ENCODE measurements around the gene PCBP1. TPM values are rescaled to one million over a fixed set of nuclear protein-coding genes. Genes with fewer than 3 reads are reported as not detected.
"Not testable (repeated sequence)": the region's sequence is repeated elsewhere in the genome, so short reads cannot be mapped to it uniquely, and the experiment has no call there.

Gene PCBP1
- total RNA-seq, 1 experiment from 2014 or later: 26.3 TPM

- no peak for DNase-seq (ENCODE audit: extremely low read depth, low read depth)
Observed at GRCh38 chr2:70095720-70096670, 8.7 kb downstream of the PCBP1 start.

GRCh38 chr2:70098032-70098431 is 10.8 kb downstream of the PCBP1 start:
- no peak for DNase-seq (ENCODE audit: extremely low read depth, low read depth)

- no peak for DNase-seq (ENCODE audit: extremely low read depth, low read depth)
Observed at GRCh38 chr2:70099270-70099669, 12.0 kb downstream of the PCBP1 start.

GRCh38 chr2:70101174-70101573 is 13.9 kb downstream of the PCBP1 start:
- DNase-seq (ENCODE audit: extremely low read depth, low read depth): no peak

- not testable (repeated sequence) for DNase-seq (ENCODE audit: extremely low read depth, low read depth)
Observed at GRCh38 chr2:70101686-70102085, 14.4 kb downstream of the PCBP1 start.

DNA sequence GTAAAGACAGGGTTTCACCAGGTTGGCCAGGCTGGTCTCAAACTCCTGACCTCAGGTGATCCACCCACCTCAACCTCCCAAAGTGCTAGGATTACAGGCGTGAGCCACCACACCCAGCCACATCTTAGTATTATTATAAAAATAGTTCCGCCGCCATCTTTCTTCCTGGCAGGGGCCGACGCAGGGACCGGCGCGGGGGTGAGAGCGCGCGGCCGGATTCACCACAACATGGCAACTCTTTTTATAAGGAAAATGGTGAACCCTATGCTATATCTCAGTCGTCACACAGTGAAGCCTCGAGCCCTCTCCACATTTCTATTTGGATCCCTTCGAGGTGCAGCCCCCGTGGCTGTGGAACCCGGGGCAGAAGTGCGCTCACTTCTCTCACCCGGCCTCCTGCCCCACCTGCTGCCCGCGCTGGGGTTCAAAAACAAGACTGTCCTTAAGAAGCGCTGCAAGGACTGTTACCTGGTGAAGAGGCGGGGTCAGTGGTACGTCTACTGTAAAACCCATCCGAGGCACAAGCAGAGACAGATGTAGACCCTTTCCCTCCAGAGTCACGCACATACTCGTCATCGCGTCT is 15.1 kb downstream of the PCBP1 start:
- DNase-seq (ENCODE audit: extremely low read depth, low read depth): not testable (repeated sequence)

- DNase-seq (ENCODE audit: extremely low read depth, low read depth): no peak
Observed at GRCh38 chr2:70103531-70104061, 16.3 kb downstream of the PCBP1 start.

- no peak for DNase-seq (ENCODE audit: extremely low read depth, low read depth)
Observed at GRCh38 chr2:70104231-70105111, 17.2 kb downstream of the PCBP1 start.

GRCh38 chr2:70106138-70106537 is 18.9 kb downstream of the PCBP1 start:
- not testable (repeated sequence) for DNase-seq (ENCODE audit: extremely low read depth, low read depth)

- DNase-seq (ENCODE audit: extremely low read depth, low read depth): not testable (repeated sequence)
Observed at GRCh38 chr2:70110397-70110796, 23.1 kb downstream of the PCBP1 start.

DNA sequence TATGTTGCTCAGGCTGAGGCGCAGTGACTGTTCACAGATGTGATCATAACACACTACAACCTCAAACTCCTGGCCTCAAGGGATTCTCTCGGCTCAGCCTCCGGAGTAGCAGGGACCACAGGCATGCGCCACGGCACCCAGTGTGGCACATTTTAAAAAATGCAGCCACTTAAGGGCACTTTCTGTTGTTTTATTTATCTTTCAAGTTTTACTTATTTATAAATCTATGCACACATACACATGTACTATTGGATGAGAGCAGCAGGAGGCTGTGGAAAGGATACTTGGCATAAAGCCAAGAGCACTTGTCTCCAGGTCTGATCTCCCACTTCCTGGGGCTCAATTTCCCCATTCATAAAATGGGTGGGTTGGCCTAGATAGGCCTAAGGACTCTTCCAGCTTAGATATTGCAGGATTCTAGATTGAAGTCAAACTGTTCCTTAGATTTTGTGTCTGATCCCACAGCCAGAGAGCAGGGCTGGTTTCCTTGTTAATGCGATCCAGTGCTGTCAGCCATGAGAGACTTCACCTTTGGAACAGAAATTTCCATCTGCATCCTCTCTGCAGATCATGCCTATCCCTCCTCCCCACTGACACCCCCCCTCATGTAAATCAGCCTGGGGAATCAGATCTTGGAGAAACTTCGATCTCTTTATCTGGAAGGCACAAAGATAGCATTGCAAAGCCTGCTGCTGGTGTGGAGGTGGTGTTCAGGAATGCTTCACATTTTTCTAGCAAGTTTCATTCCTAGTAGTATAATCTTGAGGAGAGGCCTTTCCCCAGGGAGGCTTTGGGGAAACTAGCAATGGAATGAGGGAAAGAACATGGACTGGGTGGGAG is 24.7 kb downstream of the PCBP1 start:
- no peak for DNase-seq (ENCODE audit: extremely low read depth, low read depth)

DNA sequence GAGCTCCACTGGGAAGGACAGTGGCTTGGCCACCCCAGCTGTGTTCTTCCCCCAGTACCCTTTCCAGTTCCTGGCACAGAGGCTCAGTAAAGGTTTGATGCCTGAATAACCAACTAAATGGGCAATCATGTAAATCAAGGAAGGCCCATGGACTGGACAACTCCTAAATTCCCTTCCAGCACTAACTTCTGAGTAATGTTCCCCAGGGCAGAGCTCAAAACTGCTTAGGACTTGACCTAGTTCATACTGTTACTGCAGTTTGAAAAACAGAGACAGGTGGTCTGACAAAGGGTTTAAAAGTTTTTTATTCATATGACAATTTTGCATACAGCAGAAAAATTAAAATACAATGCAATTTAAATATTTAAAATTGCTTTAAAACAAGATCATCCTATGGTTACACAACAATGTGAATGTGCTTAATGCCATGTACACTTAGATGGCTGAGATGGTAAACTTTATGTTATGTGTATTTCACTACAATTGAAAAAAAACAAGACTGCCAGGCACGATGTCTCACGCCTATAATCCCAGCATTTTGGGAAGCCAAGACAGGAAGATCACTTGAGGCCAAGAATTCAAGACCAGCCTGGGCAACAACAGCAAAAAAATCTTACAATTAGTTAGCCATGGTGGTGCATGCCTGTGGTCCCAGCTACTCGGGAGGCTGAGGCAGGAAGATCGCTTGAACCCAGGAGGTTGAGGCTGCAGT is 26.2 kb downstream of the PCBP1 start:
- DNase-seq (ENCODE audit: extremely low read depth, low read depth): no peak

- no peak for DNase-seq (ENCODE audit: extremely low read depth, low read depth)
Observed at GRCh38 chr2:70115646-70116442, 28.6 kb downstream of the PCBP1 start.

- no peak for DNase-seq (ENCODE audit: extremely low read depth, low read depth)
Observed at GRCh38 chr2:70116936-70117552, 29.8 kb downstream of the PCBP1 start.

DNA sequence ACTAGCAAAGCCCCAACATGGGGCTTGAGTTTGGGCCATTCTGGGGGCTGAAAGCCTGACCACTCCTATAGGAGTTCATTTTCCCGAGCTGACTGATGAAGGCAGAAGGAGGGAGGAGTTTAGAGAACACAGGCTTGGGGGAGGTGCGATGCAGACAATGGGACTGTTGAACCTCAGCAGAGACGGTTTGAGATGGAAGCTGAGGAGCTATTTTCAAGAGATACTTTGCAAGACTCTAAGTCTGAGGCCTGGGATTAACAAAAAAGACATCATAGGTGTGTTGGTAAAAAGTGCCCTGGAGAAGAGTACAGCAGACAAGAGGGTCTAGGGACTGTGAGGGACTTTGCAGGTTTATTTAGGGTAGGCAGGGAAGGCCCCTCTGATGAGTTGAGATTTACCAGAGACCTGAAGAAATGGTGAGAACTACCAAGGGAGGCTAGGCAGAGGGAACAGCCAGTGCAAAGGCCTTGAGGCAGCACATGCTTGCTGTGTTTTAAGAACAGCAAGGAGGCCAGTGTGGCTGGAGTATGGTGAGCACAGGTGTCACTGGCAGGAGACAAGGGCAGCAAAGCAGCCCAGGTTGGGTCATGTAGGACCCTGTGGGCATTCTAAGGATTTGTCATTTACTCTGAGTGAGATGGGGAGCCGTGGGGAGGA is 31.6 kb downstream of the PCBP1 start:
- no peak for DNase-seq (ENCODE audit: extremely low read depth, low read depth)

DNA sequence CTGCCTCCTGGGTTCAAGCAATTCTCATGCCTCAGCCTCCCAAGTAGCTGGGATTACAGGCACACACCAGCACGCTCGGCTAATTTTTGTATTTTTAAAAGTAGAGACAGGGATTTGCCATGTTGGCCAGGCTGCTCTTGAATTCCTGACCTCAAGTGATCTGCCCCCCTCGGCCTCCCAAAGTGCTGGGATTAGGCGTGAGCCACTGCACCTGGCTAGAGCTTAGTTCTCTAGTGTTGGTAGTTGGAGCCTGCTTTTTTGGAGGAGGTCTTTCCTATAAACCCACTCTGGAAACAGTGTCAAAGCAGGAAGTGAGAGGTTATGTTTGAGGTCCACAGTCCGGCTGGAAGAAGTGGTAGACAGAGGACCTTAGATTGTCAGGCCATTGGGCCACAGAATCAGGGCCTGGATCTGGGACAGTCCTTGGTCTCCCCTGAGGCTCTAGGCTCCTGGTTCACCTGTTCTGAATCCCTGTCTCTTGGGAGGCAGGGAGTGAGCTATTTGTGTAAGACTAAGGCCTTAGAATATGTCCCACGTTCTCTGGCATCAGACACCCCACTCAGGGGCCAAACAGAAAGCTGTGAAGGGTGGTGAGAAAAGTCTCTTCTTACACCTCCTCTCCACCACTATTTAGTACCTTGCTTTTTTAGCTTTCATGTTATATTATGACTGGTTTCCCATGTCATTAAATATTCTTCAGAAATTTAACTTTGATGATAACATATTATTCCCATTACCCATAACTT is 34.5 kb downstream of the PCBP1 start:
- DNase-seq (ENCODE audit: extremely low read depth, low read depth): no peak

DNA sequence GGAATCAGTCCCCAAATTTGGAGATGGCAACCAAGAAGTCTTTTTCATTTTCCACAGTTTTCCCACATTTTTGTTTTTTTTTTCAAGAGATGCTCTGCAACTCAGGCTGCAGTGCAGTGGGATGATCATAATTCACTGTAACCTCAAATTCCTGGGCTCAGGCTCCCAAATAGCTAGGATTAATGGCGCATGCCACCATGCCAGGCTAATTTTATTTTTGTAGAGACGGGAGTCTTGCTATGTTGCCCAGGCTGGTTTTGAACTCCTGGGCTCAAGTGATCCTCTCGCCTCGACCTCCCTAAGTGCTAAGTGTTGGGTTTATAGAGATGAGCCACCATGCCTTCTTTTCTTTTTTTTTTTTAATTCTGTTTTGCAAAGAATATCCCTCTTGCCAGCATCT is 35.2 kb downstream of the PCBP1 start:
- no peak for DNase-seq (ENCODE audit: extremely low read depth, low read depth)
